Daoy (cell line): ENCODE measurements around the gene NEURL3. TPM values are rescaled to one million over a fixed set of nuclear protein-coding genes. Genes with fewer than 3 reads are reported as not detected.
"Not testable (repeated sequence)": the region's sequence is repeated elsewhere in the genome, so short reads cannot be mapped to it uniquely, and the experiment has no call there.

ENCODE experiments used
- DNase-seq: peaks from one replicate; pipeline ENCODE4 v3.0.0-alpha.2; 2015; ENCODE audit warnings: low read depth
- total RNA-seq: library from RNA; depleted of rRNA; stranded (reverse); fragments of >200 nt; shearing (Covaris generic); gene quantifications from 2 replicates; pipeline ENCODE4 v1.2.3, GENCODE V29; 2014; rRNA removed

The NEURL3 gene
- total RNA-seq, 1 experiment from 2014 or later, result 0.23 TPM

DNA sequence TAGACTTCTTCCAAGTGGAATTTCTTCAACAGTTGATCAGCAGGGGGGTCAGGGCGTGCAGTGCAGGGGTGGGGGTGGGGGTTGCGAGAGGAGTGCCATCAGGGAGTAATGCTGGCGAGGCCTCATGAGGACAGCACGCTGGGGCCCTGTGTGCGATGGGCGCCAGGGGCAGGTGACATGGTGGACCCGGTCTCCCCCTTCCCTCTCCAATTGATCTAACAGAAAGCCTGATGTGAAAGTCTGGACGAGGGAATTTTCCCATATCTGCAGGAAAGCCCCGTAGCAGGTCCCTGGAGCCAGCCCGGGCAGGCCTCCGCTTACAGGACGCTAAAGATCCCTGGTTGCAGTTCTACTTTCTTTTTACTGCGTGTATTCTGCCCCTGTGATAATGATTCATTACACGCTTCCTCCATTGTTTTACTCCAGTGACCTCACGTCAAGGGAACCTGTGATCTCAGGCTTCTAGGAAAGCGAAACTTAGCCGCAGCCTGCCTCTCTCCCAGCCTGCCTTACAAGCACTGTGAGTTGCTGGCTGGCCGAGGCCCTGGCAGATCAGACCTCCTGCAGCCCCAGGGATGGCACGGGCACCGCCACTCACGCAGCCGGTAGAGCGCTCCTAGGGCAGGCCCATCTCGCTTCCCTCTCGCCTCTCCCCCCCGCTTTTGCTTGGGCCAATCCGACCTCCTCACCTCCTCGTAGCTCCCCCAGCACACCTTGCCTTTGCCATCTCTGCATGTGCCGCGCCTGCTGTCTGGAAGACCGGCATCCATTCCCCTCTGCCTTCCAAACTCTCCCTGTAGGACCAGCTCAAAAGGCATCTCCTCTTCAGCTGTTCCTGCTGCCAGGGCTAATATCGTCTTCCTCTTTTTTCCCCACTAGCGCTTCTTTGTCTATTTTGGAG, 19.2 kb downstream of the NEURL3 start:
- DNase-seq, result peak; percentile 90

DNA sequence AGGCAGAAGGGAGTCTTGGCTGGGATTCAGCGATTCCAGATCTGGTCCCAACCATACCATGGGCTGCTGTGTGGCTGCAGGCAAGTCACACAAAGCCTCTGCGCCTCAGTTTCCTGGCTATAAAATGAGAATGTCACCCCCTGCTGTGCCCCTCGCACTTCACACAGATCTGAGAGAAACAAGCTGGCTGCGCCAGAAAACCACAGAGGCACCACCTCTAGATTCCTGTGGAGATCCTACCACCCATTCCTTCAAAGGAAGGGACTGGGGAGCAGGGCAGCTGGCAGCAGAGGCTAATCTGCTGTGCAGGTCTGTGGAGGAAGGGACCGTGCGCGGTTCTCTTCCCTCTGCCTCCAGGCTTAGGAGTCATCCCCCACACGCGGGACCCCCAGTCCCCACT, 19.8 kb downstream of the NEURL3 start:
- no peak for DNase-seq

DNA sequence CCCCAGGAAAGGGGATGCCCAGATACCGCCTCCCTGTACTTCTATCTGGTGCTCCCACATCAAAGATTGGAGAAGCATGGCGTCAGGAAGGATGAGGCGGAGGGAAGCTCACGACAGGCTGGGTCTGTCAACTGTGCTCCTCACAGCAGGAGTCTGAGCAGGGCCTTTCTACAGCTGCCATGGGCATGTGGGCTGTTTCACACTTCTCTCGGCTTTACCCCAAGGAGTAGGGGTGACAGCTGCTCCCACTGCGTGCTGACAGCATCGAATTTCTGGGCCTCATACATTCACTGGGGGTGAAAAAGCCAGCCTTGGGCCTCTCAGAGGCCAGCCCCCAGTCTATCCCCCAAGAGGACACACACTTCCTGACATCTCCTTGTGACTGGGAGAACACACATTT, 21.1 kb downstream of the NEURL3 start:
- no peak for DNase-seq

DNA sequence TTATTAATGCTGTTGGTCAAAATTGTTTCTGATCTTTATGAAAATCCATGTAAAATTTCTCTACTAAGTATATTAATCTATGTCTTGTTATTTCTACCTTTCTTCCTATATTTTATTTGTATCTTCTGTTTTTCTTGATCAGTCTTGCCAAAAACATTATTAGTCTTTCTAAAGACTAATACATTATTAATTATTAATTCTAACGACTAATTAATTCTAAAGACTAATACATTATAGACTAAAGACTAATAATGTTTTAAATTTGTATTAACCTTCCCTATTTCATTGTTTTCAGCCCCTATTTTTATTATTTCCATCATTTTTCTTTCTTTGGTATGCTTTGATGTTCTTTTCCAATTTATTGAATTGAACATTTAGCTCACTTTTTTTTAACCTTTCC, 27.7 kb downstream of the NEURL3 start:
- no peak for DNase-seq

DNA sequence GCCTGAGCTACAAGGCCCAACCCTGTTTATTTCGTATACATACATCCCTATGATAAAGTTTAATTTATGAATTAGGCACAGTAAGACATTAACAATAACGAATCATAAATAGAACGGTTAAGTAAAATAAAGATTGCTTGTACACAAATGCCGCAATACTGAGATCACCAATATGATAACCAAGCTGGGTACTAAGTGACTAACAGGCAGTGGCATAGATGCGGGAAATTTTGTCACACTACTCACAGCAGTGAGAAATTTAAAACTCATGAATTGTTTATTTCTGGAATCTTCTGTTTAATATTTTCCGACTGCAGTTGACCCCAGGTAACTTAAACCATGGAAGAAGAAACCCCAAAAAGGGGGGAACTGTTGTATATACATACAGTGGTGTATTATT, 33.4 kb downstream of the NEURL3 start:
- DNase-seq, result no peak

DNA sequence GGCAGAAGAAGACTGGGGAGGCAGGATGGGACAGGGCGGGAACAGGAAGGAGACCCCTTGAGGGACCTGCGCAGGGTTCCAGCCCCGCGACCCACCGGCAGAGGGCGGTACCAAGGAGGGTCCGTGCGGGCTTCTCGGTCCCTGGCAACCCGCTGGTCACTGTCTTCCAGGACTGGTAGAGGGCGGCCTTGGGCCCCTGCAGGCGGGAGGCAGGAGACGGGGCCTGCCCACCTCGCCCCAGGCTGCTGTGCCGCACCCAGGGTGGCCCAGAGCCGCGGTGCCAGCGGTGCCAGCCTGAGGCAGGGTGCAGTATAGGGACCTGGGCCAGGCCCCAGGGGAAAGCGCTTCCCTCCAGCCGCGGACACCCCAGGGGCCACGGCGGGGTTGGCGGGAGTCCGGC, 34.5 kb downstream of the NEURL3 start:
- DNase-seq, result peak; percentile 37

DNA sequence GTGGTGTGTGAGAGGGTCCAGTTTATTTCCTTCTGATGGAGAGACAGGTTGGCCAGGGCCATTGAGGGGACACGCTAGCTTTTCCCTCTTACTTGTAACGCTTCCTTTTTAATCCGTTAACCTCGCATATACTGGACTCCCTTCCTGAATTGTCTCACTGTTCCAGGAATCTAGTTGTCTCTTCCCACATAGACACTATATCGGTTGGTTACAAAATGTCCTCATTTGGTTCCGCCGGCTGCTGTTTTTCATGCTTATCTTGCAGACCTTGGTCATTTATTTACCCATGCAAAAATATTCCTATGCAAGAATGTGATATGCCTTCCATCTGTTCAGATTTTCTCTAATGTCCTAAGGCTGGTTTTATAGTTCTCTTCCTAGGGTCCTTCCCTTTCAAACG, 35.0 kb downstream of the NEURL3 start:
- DNase-seq, result no peak

DNA sequence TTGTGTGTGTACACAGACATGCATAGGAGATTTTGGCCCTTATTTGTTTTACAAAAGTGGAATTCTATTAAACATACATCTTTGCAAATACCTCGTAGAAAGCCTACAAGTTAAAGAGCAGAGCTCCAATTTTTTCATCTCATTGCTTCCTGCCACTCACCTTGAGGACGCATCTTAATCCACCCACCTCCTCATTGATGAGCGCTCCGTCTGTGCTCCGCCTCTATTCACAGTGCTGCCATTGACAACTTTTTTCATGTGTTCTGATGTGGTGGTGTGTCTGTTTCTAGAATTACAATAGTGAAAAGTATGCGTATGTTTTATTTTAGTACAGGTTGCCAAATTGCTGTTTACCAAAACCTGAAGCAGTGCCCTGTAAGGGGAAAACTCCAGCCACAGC, 36.3 kb downstream of the NEURL3 start:
- no peak for DNase-seq

DNA sequence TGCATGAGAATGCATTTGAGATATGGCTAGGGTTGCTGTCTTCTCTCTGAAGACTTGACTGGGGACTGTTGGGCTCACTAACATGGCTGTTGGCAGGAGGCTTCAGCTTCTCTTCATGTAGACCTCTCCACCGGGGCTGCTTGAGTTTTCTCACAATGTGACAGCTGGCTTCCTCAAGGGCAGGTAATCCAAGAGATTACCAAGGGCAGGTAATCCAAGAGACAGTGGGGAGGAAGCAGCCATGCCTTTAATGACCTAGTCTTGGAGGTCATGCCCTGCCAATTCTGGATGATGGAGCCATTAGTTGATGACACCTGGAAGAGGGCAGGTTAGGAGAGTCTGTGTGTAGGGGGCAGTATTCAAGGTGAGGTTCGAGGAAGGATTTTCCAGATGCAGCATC, 40.5 kb downstream of the NEURL3 start:
- no peak for DNase-seq

DNA sequence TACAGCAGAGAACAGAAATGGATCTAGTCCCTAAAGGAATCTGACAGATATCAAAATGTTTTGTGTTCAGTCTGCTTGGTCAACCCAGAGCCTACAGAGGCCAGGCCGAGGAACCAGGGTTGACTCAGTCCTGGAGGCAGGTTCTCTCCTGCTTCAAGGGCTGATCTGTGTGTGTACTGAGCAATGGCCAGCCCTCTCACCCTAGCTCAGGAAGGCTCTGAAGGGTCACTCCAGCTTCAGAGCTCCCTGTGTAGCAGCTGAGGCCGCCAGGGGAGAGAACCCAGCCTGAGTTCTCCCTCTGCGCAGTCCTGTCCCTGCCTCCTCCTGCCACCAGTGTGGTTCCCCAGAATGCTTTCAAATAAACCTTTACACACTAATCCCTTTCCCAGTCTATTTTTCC, 41.1 kb downstream of the NEURL3 start:
- DNase-seq, result no peak

DNA sequence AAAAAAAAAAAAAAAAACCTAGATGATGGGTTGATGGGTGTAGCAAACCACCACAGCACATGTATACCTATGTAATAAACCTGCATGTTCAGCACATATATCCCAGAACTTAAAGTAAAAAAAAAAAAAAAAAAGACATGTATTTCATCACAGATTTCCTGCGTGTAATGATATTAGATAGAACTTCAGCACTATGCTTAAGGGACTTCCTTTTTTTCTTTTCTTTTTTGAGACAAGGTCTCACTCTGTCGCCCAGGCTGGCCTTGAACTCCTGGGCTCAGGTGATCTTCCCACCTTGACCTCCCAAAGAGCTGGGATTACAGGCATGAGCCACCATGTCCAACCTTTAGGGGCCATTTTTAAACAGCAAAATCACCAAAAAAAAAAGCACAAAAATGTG, 42.0 kb downstream of the NEURL3 start:
- DNase-seq, result no peak

DNA sequence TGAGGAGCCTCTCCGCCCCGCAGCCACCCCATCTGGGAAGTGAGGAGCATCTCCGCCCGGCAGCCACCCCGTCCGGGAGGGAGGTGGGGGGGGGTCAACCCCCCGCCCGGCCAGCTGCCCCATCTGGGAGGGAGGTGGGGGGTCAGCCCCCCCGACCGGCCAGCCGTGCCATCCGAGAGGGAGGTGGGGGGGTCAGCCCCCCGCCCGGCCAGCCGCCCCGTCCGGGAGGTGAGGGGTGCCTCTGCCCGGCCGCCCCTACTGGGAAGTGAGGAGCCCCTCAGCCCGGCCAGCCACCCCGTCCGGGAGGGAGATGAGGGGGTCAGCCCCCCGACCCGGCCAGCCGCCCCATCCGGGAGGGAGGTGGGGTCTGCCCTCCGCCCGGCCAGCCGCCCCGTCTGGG, 43.5 kb downstream of the NEURL3 start:
- DNase-seq, result not testable (repeated sequence)

DNA sequence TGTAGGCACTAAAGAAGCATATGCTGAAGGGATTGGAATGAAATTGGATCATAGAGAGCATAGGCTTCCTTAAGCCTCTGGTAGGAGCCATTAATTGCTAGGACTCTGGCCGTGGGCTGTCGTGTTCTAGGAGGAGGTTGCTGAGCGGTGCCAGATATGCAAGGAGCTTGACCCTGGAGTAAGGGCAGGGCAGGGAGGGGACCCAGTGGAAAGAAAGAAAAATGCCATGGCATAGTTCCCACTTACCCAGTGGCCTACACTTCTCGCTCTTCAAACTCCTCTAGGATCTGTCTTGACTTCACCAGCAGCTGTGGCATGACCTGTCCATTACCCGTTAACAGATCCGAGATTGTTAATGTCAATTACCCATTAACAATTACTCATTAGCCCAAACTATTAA, 53.1 kb downstream of the NEURL3 start:
- DNase-seq, result no peak

DNA sequence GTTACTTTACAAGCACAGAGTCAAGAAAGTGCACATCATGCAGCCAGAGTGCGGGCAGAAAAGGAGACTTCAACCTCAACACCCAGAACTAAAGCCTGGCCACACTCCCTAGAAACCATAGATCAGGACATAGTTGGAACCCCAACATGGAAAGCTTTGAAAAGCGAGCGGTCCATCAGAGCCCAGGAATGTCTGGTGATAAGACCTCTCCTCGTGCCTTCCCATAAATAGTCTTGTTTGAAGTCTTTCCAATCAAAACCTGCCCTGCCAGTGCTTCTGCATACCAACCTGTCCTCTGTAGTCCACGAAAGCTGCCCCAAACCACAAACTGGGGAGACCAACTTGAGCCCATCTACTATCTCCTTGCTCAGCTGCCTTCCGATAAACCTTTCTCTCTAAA, 55.5 kb downstream of the NEURL3 start:
- DNase-seq, result no peak

DNA sequence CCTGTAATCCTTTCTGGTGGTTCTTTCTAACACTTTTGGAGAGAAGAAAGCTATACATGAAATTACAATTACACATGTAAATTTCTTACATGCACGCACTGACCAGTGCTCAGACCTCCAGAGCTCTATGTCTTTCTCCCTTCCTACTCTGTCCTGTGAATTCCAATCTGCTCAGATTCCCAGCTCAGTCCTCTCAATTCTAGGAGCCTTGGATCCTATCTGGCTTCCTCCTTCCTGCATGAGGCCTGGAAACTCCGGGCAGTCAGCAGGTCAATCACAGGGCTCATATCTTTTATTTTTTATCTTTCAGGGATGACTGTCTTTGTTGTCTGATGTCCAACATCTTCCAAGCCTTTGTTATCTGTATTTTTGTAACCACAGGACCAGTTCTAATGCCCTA, 56.0 kb downstream of the NEURL3 start:
- no peak for DNase-seq

DNA sequence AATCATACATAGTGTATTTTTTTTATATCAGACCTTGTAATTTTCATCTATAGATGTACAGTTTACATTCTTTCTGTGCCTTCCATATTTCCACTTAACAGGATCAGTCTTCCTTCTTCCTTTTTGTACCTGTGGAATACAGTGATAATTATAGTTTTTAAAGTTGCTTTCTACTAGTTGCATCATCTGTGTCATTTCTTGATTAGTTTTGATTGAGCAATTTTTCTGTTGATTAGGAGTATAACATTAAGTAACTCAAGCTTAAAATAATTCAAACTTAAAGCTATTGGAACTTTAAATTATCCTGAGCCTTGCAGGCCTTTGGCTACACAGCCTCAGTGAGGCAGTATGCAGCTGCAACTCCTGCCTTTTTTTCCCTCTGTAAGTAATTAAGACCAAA, 57.4 kb downstream of the NEURL3 start:
- no peak for DNase-seq

Other genes starting within 250 kb of the NEURL3 start
- 16.2 and 19.1 TPM in 2 replicates for gene TMEM127, start 239.4 kb downstream of the NEURL3 start, total RNA-seq
- 136 and 166 TPM in 2 replicates for gene CIAO1, start 239.1 kb downstream of the NEURL3 start, total RNA-seq
- gene SNRNP200, start 199.8 kb downstream of the NEURL3 start, total RNA-seq, result 29.2 and 34.9 TPM in 2 replicates
- gene ITPRIPL1, start 180.0 kb downstream of the NEURL3 start, total RNA-seq, result 2.4 and 2.7 TPM in 2 replicates
- gene NCAPH, start 169.6 kb downstream of the NEURL3 start, total RNA-seq, result 56.2 and 66.9 TPM in 2 replicates
- gene ARID5A, start 31.4 kb upstream of the NEURL3 start, total RNA-seq, result 2.9 and 5.4 TPM in 2 replicates
- 22.1 and 26.6 TPM in 2 replicates for gene KANSL3, start 133.0 kb upstream of the NEURL3 start, total RNA-seq
- gene FER1L5, start 137.4 kb upstream of the NEURL3 start, total RNA-seq, result 0.06 TPM in 1 of 2 replicates, not detected in the other
- gene LMAN2L, start 234.7 kb upstream of the NEURL3 start, total RNA-seq, result 33.0 and 33.9 TPM in 2 replicates